Natural killer cell (primary cell): Measurements from ENCODE around the gene CYP26A1. TPM values are rescaled to one million over a fixed set of nuclear protein-coding genes. Genes with fewer than 3 reads are reported as not detected.

Experiments used
- ATAC-seq, 3 donors: fragments of 150-1000 bp in 2 of 3; fragments of 200-7000 bp in 1 of 3; cut with Tn5 transposase; 1 replicate in 1 of 3; 2 replicates in 2 of 3; pipeline ENCODE4 v1.10.0; 2021; ENCODE audit warnings: mild to moderate bottlenecking in 2 of 3, moderate library complexity in 2 of 3
- DNase-seq, 2 donors: peaks; one replicate each; pipeline versions ENCODE4 v3.0.0 to v3.0.0-alpha.2; 2013 to 2021; ENCODE audit warnings: mixed read lengths in 1 of 2
- H3K27ac ChIP-seq: one replicate; pipeline ENCODE4 v1.5.1; 2013; ENCODE audit warnings: mild to moderate bottlenecking, low read length
- H3K27me3 ChIP-seq: one replicate; pipeline ENCODE4 v1.6.1; 2013; ENCODE audit warnings: low read length; ENCODE audit not compliant: control insufficient read depth, insufficient read depth
- H3K36me3 ChIP-seq: one replicate; pipeline ENCODE4 v1.6.1; 2013; ENCODE audit warnings: low read length; ENCODE audit not compliant: control insufficient read depth, insufficient read depth
- H3K4me1 ChIP-seq: one replicate; pipeline ENCODE4 v1.6.1; 2013; ENCODE audit warnings: low read length; ENCODE audit not compliant: control insufficient read depth, insufficient read depth
- H3K4me3 ChIP-seq: one replicate; pipeline ENCODE4 v1.5.1; 2013; ENCODE audit warnings: low read length
- H3K9me3 ChIP-seq: one replicate; pipeline ENCODE4 v1.6.1; 2013; ENCODE audit warnings: low read length; ENCODE audit not compliant: control insufficient read depth, insufficient read depth
- H3K27ac Mint-ChIP-seq, 2 donors: one replicate each; pipeline ENCODE4 v1.8.0; 2022; ENCODE audit warnings: mild to moderate bottlenecking in 2 of 2, mixed read lengths in 2 of 2, moderate library complexity in 1 of 2
- H3K27me3 Mint-ChIP-seq, 2 donors: one replicate each; pipeline ENCODE4 v1.8.0; 2022; ENCODE audit warnings: low read depth in 2 of 2, mixed read lengths in 2 of 2
- H3K36me3 Mint-ChIP-seq: one replicate; pipeline ENCODE4 v1.8.0; 2022; ENCODE audit warnings: mixed read lengths
- H3K4me1 Mint-ChIP-seq, 2 donors: one replicate each; pipeline ENCODE4 v1.8.0; 2022; ENCODE audit warnings: mixed read lengths in 2 of 2
- H3K4me3 Mint-ChIP-seq: one replicate; pipeline ENCODE4 v1.8.0; 2022; ENCODE audit warnings: mild to moderate bottlenecking, moderate library complexity, mixed read lengths
- H3K9me3 Mint-ChIP-seq, 2 donors: one replicate each; pipeline ENCODE4 v1.8.0; 2022; ENCODE audit warnings: mixed read lengths in 2 of 2
- WGBS: methylation state at CpG from one replicate; pipeline ENCODE4 v1.1.7; 2013; ENCODE audit warnings: missing lambda C conversion rate; ENCODE audit not compliant: insufficient coverage; 5-methylcytosine and 5-hydroxymethylcytosine counted together
- intact Hi-C: fragments of 100-400 bp; cut with micrococcal nuclease; formaldehyde crosslinking; loops from one replicate; pipeline ENCODE4 v1.14.2; 2022
- total RNA-seq, 4 donors: library from RNA; stranded (reverse); fragments of 120-200 nt in 1 of 4; gene quantifications; one replicate each; pipeline versions ENCODE4 v1.2.3 to v1.2.4, GENCODE V29; 2013 to 2022
- TF ChIP-seq, protein P1 (sequence below): fragments of 200-600 bp; IDR thresholded peaks from one replicate; pipeline ENCODE4 v1.8.0; 2022; ENCODE audit warnings: antibody characterized with exemption

Gene CYP26A1
- total RNA-seq, 3 donors from 2014 or later (not counting 1 experiment from before 2014, with no cell fraction given) = not detected

GRCh38 chr10:93030409-93030808 lies 43.3 kb upstream of the CYP26A1 start:
- intact Hi-C loops = no loop called here
- no peaks in the 10 kb centered on the region for H3K4me1 ChIP-seq
- no peak for ATAC-seq
- no peak overlapping the region for H3K27ac ChIP-seq
- no peak overlapping the region for H3K4me3 ChIP-seq
- Mint-ChIP-seq H3K27ac (no peak overlapping the region), H3K27me3 (no peaks in the 10 kb centered on the region), H3K9me3 (no peaks in the 10 kb centered on the region), H3K36me3 (peaks cover 10% of the 10 kb centered on the region), H3K4me1 (no peaks in the 10 kb centered on the region), H3K4me3 (no peak overlapping the region)
- no peaks in the 10 kb centered on the region for H3K9me3 ChIP-seq
- TF ChIP-seq, protein P1, sequence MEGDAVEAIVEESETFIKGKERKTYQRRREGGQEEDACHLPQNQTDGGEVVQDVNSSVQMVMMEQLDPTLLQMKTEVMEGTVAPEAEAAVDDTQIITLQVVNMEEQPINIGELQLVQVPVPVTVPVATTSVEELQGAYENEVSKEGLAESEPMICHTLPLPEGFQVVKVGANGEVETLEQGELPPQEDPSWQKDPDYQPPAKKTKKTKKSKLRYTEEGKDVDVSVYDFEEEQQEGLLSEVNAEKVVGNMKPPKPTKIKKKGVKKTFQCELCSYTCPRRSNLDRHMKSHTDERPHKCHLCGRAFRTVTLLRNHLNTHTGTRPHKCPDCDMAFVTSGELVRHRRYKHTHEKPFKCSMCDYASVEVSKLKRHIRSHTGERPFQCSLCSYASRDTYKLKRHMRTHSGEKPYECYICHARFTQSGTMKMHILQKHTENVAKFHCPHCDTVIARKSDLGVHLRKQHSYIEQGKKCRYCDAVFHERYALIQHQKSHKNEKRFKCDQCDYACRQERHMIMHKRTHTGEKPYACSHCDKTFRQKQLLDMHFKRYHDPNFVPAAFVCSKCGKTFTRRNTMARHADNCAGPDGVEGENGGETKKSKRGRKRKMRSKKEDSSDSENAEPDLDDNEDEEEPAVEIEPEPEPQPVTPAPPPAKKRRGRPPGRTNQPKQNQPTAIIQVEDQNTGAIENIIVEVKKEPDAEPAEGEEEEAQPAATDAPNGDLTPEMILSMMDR = no peak
- H3K36me3 ChIP-seq = no peaks in the 10 kb centered on the region
- no peak for DNase-seq
- no peaks in the 10 kb centered on the region for H3K27me3 ChIP-seq

DNA sequence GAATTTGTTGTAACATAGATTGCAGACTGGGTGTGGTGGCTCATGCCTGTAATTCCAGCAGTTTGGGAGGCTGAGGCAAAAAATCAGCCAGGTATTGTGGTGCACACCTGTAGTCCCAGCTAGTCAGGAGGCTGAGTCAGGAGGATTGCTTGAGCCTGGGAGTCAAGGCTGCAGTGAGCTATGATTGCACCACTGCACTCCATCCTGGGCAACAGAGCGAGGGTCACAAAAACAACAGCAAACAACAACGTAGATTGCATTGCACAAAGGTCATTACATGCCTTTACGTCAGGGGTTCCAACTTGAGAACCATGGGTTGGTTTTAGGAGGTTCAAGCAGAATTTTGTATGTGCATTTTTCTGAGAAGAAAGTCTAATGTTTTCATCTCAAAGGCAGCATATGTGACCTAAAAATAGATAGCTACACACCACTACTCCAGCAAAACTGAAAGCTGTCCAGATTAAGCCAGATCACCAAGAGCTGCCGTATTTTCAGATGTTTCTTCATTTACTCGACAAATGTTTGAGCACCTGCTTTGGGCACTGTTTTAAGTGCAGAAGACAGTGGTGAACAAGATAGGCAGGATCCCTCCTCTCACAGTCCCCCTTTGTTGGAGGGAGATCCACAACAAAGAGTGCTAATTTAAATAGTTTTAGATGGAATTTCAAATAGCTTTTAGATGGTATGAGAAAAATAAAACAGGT lies 41.4 kb upstream of the CYP26A1 start:
- DNase-seq (no peak), ATAC-seq (no peak)
- H3K9me3 Mint-ChIP-seq = no peaks in the 10 kb centered on the region
- no peak overlapping the region for H3K4me3 Mint-ChIP-seq
- 84% methylated on average over 5 of the region's 5 CpGs for WGBS
- no peaks in the 10 kb centered on the region for H3K4me1 Mint-ChIP-seq
- Histone ChIP-seq H3K9me3 (no peaks in the 10 kb centered on the region), H3K27me3 (no peaks in the 10 kb centered on the region), H3K36me3 (no peaks in the 10 kb centered on the region), H3K4me3 (no peak overlapping the region), H3K27ac (no peak overlapping the region), H3K4me1 (no peaks in the 10 kb centered on the region)
- no peak overlapping the region for H3K27ac Mint-ChIP-seq
- TF ChIP-seq, protein P1 = no peak
- intact Hi-C loops = no loop called here
- H3K36me3 Mint-ChIP-seq = peaks cover 3% of the 10 kb centered on the region
- H3K27me3 Mint-ChIP-seq = no peaks in the 10 kb centered on the region

- Histone ChIP-seq H3K4me1 (no peaks in the 10 kb centered on the region), H3K27me3 (no peaks in the 10 kb centered on the region), H3K9me3 (no peaks in the 10 kb centered on the region), H3K36me3 (no peaks in the 10 kb centered on the region), H3K4me3 (no peak overlapping the region), H3K27ac (no peak overlapping the region)
- intact Hi-C loops = no loop called here
- no peaks in the 10 kb centered on the region for H3K36me3 Mint-ChIP-seq
- no peak overlapping the region for H3K4me3 Mint-ChIP-seq
- TF ChIP-seq, protein P1 = no peak
- WGBS = 100% methylated on average over 1 of the region's 1 CpG
- H3K4me1 Mint-ChIP-seq = no peaks in the 10 kb centered on the region
- H3K27ac Mint-ChIP-seq = no peak overlapping the region
- ATAC-seq (no peak), DNase-seq (no peak)
- no peaks in the 10 kb centered on the region for H3K27me3 Mint-ChIP-seq
- H3K9me3 Mint-ChIP-seq = no peaks in the 10 kb centered on the region
These were observed 40.9 kb upstream of the CYP26A1 start for GRCh38 chr10:93032809-93033137.

GRCh38 chr10:93034426-93034825 lies 39.3 kb upstream of the CYP26A1 start:
- H3K36me3 Mint-ChIP-seq = no peaks in the 10 kb centered on the region
- no peak overlapping the region for H3K4me3 Mint-ChIP-seq
- ATAC-seq = no peak
- H3K27ac Mint-ChIP-seq = no peak overlapping the region
- no peak for DNase-seq
- H3K36me3 ChIP-seq = no peaks in the 10 kb centered on the region
- H3K9me3 Mint-ChIP-seq = no peaks in the 10 kb centered on the region
- H3K4me1 ChIP-seq = no peaks in the 10 kb centered on the region
- H3K4me3 ChIP-seq = no peak overlapping the region
- H3K27ac ChIP-seq = no peak overlapping the region
- TF ChIP-seq, protein P1 = no peak
- H3K27me3 ChIP-seq = no peaks in the 10 kb centered on the region
- no peaks in the 10 kb centered on the region for H3K27me3 Mint-ChIP-seq
- no CpG with 5 or more reads among the region's 1 CpG for WGBS
- H3K4me1 Mint-ChIP-seq = peaks cover 0 to under 1% of the 10 kb centered on the region in 2 donors
- no peaks in the 10 kb centered on the region for H3K9me3 ChIP-seq
- intact Hi-C loops = no loop called here
